Stimulated activated CD8-positive, alpha-beta memory T cell treated with anti-CD3 and anti-CD28 coated beads, Interleukin-15, amount 100 ng/mL, for 48 hours (primary cell): ENCODE data around the gene SGK1.

Experiments
- DNase-seq, 2 donors: peaks; one replicate each; pipeline ENCODE4 v3.0.0-alpha.2; 2020; ENCODE audit warnings: low read depth in 2 of 2

Gene SGK1

DNA sequence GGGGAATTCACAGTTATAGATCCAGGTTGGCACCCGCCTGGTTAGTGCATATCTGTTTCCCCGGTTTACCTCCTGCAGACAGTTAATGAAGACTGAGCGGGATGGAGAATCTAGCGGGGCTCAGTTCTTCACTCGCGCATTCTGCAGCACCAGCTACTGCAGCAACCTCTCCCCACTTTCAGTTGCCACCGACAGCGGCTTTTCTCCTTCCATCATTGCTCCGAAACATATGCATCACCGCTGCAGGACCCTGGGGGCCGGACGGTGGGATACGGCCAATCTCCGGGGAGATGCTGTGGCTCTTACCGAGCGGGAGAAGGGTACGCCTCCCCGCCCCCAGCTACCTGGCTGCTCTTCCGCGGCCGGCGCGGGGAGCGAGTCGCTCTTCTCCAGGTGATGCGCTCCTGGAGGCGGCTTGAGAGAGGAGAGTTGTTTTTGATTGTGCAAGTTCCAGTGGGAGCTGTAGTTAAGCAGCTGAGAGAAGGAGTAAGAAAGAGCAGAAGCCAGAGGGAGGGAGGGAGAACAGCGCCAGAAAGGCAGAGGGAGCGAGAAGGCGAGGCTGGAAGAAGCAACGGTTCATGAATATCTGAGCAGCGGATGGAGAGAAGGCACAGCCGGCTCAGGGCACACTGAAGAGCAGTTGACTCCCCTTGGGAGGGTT, at the start of gene SGK1:
TSS of gene SGK1 (minus strand) at position 642 of the 661 bp plus-strand sequence. CDS start 652 bp downstream, outside the sequence.
- DNase-seq = peak in 1 of 2 donors; percentile 1

DNA sequence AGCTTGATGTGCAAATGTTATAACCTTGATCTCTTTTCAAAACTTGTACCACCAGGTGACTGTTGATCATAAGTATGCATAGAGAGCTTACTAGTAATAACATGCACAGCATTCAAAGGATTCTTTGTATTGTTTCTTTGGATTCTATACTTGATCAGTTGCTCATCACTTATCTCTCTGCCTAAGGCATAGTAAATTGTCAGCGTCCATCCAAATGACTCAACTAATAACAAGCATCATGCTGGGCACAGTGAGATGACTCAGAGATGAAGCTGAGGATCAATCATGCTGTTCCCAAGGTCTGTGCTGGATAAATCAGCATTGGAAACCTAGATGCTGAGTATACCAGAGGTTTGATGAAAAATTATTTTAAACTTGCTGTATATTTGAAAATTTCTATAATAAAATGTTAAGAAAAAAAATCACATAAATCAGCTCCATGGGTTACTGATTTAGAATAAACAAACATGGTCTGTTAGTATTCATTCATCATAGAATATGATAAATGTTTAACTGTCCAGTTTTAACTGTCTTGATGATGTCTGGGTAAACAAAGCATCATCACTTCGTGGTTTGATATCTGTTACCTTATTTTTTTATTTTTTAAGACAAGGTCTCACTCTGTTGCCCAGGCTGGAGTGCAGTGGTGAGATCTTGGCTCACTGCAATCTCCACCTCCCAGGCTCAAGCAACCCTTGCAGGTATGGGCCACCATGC, 45.6 kb upstream of the SGK1 start:
- DNase-seq = no peak

DNA sequence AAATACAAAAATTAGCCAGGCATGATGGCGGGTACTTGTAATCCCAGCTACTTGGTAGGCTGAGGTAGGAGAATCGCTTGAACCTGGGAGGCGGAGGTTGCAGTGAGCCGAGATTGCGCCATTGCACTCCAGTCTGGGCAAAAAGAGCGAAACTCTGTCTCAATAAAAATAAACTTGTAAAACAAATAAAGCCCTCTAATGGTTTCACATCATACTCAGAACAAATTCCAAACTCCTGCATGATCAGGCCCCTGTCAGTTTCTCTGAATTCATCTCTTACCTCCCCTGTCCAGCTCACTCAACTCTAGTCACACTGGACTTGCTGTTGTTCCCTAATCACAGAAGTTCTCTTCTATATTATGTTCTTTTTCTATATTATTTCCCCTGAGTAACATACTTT, 43.1 kb upstream of the SGK1 start:
- DNase-seq = no peak

DNA sequence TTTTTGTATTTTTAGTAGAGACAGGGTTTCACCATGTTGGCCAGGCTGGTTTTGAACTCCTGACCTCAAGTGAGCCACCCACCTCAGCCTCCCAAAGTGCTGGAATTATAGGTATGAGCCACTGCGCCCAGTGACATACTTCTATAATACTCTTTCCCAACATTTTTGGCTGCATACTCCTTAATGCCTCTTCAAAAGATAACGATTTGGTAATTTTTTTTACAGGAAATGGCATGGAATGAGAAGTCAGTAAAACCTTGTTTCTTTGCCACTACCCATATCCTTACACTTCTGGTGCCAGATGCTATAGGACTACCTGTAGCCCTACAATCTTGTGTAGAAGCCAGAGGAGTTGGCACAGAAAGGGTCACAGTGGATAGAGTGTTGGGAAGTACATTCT, 41.4 kb upstream of the SGK1 start:
- no peak for DNase-seq

DNA sequence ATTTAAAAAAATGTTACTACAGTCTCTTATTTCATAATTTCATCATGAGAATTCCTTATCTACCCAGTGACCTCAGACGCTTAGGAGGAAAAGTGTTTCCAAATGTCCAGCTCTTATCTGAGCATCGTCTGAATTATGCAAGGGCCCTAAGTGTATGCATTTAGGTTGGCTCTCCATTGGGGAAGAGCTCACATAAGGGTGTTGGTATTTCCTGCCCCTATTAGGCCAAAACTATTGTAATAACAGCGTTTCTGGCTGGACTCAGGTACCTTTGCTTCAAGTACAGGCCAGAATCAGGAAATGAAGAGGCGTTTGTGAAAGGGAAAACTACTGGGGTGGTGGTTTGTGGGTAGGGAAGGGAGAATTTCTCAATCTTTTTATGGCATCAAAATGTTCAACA, 40.4 kb upstream of the SGK1 start:
- no peak for DNase-seq

DNA sequence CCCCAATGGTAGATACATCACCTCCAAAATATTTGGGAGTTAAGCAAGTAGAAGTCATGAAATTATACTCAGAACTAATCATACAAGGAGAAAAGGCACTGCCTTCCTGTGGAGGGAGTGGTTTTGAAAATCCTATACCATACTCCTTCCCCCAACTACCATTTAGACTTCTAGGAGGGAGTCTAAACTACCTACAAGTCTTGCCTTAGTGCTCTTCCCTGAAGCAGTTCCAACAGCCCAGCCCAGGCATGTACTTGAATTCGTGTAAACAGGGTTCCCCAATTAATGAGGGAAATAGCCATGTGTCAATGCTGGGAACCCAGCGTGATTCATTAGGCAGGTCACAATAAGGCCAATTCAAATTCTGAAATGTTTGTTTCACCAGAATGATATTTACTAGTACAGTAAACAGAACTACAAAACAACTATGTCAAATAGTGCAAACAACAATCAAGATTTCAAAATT, 39.1 kb upstream of the SGK1 start:
- no peak for DNase-seq

DNA sequence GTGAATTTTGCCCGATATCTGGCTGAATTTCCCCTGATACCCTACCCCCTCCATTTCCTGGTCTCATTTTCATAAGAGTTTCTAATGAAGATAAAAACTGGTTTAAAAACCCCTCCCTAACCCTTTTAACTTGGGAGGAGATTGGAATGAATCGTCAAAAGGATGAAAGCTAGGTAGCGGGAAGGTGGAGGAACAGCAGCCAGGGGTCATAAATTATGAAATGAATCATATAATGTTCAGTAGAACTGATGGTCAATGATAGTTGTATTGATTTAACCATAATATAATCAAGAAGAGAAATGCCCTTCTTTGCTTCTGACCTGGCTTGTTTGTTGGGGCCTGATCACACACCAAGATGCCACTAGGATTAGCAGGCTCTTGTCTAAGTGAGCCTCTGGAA, 38.5 kb upstream of the SGK1 start:
- no peak for DNase-seq

DNA sequence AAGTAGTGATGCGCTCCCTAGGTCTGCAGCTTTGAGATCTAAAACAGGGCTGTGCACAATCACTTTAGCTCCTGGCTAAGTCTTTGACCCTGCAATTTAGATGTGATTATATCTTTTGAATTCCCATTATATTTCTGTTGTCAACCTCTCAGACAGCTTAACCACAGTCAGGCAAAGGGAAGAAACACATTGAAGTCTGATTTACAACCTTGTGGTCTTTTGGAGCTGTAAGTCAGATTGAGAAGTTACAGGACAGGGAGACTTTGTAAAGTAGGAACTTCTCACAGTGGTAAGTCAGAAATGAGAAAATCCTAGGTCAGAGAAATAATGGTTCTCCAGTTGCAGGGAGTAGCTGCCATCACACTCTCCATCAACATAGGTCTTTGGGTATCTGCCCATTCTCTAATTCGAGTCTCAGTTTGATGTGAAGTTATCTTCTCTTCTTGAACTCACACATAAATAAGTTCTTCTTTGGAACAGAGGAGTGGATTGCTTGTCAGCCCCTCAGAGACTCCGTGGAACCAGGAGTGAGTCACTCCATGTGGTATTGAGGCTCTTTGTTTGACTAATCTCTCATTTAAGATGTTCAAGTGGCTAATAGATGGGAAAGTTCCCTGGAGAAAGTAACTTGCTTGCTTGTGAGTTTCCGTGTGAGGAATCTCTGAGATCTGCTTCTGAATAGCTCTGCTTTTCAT, 35.0 kb upstream of the SGK1 start:
- DNase-seq = peak; percentile 27 to 28

DNA sequence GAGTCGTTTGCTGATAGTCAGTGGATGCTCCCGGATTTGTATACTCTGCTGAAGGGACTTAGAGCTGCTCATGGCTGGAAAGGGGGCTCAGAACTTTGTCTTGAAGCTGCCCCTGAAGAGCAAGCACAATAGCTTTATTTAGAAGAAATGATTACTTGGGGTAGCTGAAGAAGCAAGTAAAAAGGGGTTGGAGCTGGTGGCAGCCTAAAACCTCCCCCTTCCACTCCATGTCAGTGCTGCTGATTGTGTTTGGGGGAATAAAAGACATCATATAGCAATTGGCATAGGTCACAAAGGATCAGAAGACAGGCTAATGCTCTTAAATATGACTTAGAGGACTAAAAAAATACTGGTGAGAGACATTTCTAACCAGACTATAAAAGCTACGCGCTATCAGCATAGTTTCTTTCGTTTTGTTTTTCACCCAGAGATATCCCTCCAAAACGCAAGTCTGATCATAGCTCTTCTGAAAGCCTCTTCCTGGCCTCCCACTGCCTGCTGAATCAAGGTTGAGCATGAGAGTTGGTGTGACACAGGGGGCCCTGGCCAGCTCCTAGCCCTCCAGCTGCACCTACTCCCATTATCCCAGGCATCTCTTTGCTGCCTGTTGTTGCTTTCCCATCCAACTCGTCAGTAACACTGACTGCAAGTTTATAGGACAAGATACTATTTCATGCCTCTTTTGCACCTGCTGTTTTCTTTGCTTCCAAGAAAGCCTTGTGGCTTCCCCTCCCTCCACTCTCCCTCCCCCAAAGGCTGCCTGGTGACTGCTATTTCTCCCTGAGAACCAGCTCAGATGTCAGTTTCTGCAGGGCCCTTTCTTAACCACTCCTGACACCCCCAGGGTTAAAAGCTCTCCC, 33.9 kb upstream of the SGK1 start:
- no peak for DNase-seq

DNA sequence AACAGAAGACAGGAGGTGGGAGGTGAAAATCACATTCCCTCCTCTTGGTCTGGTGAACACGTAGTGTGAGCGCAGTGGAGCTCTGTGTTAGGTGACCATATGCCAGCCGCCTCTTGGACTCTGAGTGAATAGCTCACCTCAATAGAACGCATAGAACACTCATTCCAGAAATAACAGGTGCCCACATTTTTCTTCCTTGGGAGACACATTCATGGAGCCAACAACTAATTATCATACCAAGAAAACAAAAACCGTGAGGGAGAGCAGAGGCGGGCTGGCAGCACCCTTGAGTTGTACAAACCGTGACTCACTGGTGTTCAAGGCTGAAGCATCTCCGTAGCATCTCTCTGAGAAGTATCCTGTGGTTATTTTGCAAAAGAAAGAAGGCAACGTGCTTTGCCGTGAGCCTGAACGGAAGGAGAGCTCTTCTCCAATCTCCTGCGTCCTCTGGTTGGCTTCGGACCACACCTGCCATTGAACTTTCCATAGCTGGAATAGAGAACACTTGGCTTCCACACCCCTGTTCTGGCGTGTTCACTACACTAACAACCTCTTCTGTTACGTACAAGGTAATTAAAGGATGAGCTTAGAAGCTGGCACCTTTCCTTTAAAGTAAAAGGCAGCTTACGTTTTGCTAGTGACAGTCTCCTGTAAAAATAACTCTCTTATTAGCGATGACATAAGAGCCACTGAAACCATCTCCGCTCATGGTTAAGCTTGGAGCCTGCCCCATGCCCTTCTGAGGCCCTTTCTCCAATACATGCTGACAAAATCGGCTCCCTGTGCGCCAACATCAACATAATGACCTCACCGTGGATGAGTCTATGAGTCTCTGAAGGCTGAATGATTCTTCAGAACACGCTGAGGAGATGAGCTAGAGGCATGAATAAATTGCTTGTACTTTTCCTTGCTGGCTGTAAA, 30.2 kb upstream of the SGK1 start:
- DNase-seq = no peak

DNA sequence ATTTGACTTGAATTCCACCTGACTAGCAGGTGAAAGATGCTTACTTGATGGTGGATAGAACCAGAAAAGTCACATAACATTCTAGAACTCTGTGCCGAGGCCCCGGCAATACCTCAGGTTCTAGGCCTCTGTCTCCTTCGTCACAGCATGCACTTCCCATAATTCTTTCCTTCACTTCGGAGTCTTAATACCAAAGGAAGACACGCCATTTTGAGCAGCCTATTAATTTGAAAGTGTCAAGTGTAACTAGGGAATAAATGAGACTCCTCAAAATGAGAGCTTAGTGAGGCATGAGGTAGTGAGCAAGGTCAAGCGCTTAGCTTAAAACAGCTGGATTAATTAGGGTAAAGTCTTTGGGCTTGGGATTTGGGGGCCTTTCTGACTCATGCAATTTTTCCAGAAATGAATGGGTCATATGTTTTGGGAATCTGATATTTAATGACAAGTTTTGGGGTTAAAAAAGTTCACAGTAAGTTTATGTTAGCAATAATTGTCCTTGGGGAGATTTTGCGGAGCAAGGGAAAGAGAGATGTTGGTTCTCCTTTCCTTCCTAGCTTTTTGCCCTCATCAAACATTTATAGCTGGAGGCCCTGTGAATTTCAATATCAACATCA, 29.1 kb upstream of the SGK1 start:
- DNase-seq = no peak

DNA sequence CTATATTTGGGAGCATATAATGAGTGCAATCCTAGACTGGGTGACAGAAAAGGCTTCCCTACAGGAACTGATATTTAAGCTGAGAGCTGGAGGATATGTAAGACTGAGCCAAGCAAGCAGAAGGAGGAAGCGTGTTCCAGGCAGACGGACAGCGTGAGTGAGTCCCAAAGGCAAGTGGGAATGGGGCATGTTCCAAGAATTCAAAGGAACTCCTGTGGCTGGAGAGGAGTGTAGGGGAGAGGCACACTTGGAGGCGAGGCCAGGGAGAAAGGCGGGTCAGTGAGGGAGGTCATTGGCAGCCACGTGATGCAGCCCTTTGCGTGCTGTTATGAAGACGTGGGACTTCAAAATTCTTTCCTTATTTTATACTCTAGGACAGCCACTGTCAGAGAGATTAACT, 27.9 kb upstream of the SGK1 start:
- DNase-seq = no peak

DNA sequence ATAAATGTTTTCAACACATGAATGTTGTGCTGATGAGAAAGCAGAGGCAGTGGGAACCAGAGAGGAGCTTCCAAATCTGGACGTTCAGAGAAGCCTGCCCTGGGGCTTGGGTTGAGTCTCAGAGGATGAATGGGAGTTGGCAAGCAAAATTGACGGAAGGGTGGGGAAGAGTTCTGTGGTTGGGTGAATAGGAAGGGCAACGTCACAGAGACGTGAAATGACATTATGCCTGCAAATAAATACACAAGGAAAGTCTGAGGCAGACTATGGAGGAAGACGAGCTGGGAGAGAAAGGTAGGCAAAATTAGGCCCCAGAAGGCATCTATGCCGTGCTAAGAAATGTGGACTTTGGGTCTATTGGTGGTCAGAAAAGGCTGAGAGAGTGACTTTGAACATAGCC, 25.2 kb upstream of the SGK1 start:
- no peak for DNase-seq

DNA sequence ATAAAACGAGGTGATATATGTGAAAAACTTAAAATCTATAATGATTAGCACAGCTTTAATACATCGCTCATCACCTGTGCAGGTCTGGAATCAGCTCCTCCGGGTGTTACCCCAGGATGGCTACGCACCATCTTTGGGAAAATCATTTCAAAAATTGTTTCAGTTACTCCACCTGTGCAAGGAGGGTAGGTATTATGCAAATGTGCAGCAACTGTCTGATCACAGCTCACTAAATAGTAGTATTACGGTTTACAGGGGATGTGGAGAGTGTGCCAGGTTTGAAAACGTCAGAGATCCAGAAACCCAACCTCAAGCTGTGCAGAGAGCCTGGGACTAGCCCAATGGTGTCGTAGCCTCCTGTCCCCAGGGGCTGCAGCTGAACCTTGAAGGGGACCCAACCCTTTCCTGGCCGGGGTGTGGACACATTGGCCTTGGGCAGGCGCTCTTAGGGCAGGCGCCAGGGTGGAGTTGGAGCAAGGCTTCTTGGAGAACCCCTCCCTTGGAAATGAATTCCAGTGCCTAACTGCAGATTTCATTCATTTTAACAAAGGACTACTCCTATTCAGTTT, 24.2 kb upstream of the SGK1 start:
- no peak for DNase-seq

DNA sequence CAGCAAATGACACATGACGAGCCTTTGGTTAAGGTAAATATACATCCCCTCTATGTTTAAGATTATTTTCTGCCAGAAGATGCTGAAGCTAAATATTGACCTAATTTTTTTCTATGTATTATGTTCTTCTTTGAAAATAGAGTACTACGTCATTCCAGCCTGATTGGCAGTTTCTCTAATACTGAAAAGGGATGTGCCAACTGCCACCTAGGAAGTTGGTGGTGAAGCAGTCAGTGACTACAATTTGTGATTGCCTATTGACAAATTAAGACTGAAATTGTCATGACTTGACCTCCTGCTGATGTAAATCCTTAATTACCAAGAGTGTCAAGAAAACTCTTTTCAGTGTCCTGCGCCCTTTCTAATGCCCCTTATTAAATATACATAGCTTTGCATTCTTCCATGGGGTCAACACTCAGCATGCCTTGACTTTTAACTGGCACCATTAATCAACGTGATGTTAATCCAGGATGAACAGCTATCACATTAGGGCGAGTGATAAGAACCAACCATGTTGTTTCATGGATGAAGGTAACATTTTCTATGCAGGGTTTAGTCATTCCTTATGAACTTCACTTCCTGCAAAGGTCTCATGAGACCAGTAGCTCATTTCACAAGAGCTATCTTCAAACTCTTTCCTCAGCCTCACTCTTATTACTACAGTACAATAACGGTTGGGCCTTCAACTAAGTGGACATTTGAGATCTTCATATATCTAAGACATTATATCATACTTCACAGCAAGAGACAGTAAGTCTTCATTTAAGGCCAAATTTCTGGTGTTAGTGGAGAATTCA, 22.5 kb upstream of the SGK1 start:
- no peak for DNase-seq

DNA sequence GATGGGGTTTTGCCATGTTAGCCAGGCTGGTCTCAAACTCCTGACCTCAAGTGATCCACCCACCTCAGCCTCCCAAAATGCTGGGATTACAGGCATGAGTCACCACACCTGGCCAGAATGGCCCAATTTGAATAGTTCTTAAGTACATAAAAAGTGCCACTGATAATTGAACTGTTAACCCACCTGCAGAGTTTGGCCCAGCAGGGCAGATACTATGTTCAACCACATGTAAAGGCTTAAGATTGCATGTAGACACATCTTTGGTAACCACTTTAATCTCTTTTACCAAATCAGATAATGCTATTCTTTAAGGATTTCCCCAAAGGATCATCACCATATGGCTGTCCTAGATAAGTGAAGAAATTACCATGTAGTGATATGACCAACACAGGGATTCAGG, 21.3 kb upstream of the SGK1 start:
- DNase-seq = no peak

DNA sequence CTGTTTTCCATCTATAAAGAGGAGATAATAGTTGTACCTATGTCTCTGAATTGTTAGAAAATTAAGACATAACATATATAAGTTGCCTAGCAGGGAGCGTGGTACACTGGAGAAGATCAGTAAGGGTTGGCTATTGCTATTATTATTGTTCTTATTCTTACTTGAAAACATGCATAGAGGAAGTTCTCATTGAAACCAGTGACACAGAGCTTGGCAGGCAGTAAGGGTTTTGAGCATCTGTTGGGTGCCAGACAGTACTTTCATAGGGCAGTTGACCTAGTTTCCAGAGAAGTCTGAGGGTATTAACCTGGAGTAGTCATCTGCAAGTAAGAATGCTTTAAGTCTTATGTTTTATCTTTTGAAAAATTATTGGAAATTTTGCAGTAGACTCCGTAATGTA, 13.3 kb upstream of the SGK1 start:
- DNase-seq = no peak

DNA sequence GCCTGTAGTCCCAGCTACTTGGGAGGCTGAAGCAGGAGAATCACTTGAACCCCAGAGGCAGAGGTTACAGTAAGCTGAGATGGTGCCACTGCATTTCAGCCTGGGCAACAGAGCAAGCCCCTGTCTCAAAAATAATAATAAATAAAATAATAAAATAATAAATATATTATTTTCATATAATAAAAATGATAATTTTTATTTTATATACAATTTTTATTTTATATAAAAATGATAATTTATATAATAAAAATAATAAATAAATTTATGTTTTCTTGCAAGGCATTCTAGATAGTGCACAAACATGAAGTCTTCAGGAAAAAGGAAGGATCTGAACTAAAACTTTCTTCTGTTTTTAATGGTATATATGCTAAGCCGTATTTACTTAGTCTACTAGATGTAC, 12.6 kb upstream of the SGK1 start:
- no peak for DNase-seq

DNA sequence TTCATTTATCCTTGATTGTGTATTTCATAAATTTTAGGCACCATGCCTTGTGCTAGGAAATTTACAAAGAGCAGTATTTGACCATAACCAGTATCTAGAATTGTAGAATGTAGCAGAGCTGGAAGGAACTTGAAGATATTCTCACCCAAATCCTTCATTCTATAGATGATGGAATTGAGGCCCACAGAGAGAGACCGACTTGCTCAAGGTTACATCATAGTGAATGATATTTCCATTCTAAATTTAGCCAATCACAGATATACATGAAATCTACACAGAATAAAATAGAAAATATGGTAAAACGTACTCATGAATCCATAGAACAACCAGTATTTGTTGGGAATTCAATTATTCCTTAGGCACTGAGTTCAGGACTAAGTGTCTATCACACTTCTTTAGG, 10.9 kb upstream of the SGK1 start:
- no peak for DNase-seq
